ENCODE data around the gene BAD.
"Not testable (repeated sequence)": the region's sequence is repeated elsewhere in the genome, so short reads cannot be mapped to it uniquely, and the experiment has no call there.

The BAD gene

GRCh38 chr11:64256300-64256699, 28.2 kb downstream of the BAD start:
- DNase-seq (ENCODE audit: low spot score), result no peak

- no peak for DNase-seq (ENCODE audit: low spot score)
These were observed 29.0 kb downstream of the BAD start for GRCh38 chr11:64255135-64256128.

GRCh38 chr11:64254326-64254725, 30.1 kb downstream of the BAD start:
- no peak for DNase-seq (ENCODE audit: low spot score)

- DNase-seq (ENCODE audit: low spot score), result no peak
These were observed 31.0 kb downstream of the BAD start for GRCh38 chr11:64253481-64253880.

- no peak for DNase-seq (ENCODE audit: low spot score)
These were observed 31.4 kb downstream of the BAD start for GRCh38 chr11:64253043-64253442.

- no peak for DNase-seq (ENCODE audit: low spot score)
These were observed 32.2 kb downstream of the BAD start for GRCh38 chr11:64252003-64252872.

GRCh38 chr11:64251753-64252002, 32.8 kb downstream of the BAD start:
- DNase-seq (ENCODE audit: low spot score), result no peak

- DNase-seq (ENCODE audit: low spot score), result peak; percentile 70
These were observed 33.3 kb downstream of the BAD start, which contains the start of gene PLCB3 for GRCh38 chr11:64251016-64251752. Gene PLCB3, plus strand, starts transcription at chr11:64251530. Its CDS starts 120 bp downstream, at chr11:64251650.

- no peak for DNase-seq (ENCODE audit: low spot score)
These were observed 34.0 kb downstream of the BAD start for GRCh38 chr11:64250415-64251015.

- DNase-seq (ENCODE audit: low spot score), result no peak
These were observed 34.7 kb downstream of the BAD start for GRCh38 chr11:64249563-64250414.

- DNase-seq (ENCODE audit: low spot score), result no peak
These were observed 35.4 kb downstream of the BAD start for GRCh38 chr11:64249038-64249437.

GRCh38 chr11:64248578-64248977, 35.9 kb downstream of the BAD start:
- DNase-seq (ENCODE audit: low spot score), result no peak

GRCh38 chr11:64247729-64248531, 36.5 kb downstream of the BAD start:
- DNase-seq (ENCODE audit: low spot score), result no peak

- DNase-seq (ENCODE audit: low spot score), result peak; percentile 83
These were observed 37.4 kb downstream of the BAD start, which contains the start of gene PPP1R14B for GRCh38 chr11:64246871-64247728. Gene PPP1R14B, minus strand, starts transcription at chr11:64246943. Its CDS starts 270 bp downstream, at chr11:64246673.

GRCh38 chr11:64246621-64246870, 37.9 kb downstream of the BAD start:
- DNase-seq (ENCODE audit: low spot score), result not testable (repeated sequence)

- no peak for DNase-seq (ENCODE audit: low spot score)
These were observed 38.5 kb downstream of the BAD start for GRCh38 chr11:64245797-64246620.

GRCh38 chr11:64245401-64245796, 39.1 kb downstream of the BAD start:
- no peak for DNase-seq (ENCODE audit: low spot score)

- DNase-seq (ENCODE audit: low spot score), result no peak
These were observed 39.5 kb downstream of the BAD start for GRCh38 chr11:64244966-64245365.
